Measurements from ENCODE around the gene RNASE9.
"Not testable (repeated sequence)": the region's sequence is repeated elsewhere in the genome, so short reads cannot be mapped to it uniquely, and the experiment has no call there.

DNA sequence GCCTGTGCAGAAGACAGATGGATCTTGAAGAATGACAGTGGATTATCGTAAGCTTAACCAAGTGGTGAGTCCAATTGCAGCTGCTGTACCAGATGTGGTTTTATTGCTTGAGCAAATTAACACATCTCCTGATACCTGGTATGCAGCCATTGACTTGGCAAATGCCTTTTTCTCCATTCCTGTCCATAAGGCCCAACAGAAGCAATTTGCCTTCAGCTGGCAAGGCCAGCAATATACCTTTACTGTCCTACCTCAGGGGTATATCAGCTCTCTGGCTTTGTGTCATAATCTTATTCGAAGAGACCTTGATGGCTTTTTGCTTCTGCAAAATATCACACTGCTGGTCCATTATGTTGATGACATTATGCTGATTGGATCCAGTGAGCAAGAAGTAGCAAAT, 9.0 kb upstream of the RNASE9 start:
- TF ChIP-seq, protein P1, sequence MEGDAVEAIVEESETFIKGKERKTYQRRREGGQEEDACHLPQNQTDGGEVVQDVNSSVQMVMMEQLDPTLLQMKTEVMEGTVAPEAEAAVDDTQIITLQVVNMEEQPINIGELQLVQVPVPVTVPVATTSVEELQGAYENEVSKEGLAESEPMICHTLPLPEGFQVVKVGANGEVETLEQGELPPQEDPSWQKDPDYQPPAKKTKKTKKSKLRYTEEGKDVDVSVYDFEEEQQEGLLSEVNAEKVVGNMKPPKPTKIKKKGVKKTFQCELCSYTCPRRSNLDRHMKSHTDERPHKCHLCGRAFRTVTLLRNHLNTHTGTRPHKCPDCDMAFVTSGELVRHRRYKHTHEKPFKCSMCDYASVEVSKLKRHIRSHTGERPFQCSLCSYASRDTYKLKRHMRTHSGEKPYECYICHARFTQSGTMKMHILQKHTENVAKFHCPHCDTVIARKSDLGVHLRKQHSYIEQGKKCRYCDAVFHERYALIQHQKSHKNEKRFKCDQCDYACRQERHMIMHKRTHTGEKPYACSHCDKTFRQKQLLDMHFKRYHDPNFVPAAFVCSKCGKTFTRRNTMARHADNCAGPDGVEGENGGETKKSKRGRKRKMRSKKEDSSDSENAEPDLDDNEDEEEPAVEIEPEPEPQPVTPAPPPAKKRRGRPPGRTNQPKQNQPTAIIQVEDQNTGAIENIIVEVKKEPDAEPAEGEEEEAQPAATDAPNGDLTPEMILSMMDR (IDR thresholded peaks at IDR 0.05): not testable (repeated sequence)
- TF ChIP-seq POLR2A (IDR thresholded peaks at IDR 0.05): not testable (repeated sequence)
